Erythroblast (primary cell): Measurements from ENCODE around the gene HTD2.

ENCODE experiments used
- GATA1 ChIP-seq: IDR thresholded peaks from 2 replicates; pipeline ENCODE4 v1.6.1; 2011; ENCODE audit warnings: low read depth, mild to moderate bottlenecking, control low read depth, low read length, moderate library complexity
- POLR2A ChIP-seq: IDR thresholded peaks from 2 replicates; pipeline ENCODE4 v1.6.1; 2011; ENCODE audit warnings: mild to moderate bottlenecking, low read length

- TF ChIP-seq POLR2A (no peak), GATA1 (no peak)
Observed at GRCh38 chr3:58333206-58334012, 27.1 kb downstream of the HTD2 start.
